H54 (cell line): ENCODE results near the gene ATP1B3.
"Not testable (repeated sequence)": the region's sequence is repeated elsewhere in the genome, so short reads cannot be mapped to it uniquely, and the experiment has no call there.

ENCODE experiments used
- DNase-seq: peaks from one replicate; pipeline ENCODE4 v3.0.0; 2011; ENCODE audit warnings: low spot score, mixed read lengths; ENCODE audit not compliant: insufficient read length
- FAIRE-seq: peaks from 3 replicates; lab custom pipeline; 2011; peaks lifted over from hg19 to GRCh38; lab: Jason Lieb, UNC
- POLR2A ChIP-seq: IDR thresholded peaks from 2 replicates; pipeline ENCODE4 v1.6.1; 2011; ENCODE audit warnings: low read depth, mild to moderate bottlenecking, low read length

Gene ATP1B3

DNA sequence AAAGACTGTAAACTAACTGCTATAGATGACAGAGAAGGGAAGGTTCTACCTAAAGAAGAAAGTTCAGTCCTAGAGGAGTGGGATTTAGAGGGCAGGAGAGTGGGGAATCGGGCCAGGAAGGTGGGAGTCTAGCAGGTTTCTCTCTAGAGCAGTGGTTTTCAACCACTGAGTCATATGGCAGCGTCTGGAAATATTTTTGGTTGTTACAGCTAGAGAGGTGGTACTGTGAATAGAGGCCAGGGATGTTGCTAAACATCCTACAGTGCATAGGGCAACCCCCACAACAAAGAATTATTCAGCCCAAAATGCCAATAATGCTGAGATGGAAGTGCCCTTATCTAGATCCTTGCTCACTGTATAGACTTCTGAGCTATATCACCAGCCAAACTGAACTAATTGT, 28.7 kb downstream of the ATP1B3 start:
- no peak for DNase-seq
- TF ChIP-seq POLR2A, result no peak
- FAIRE-seq, result no peak

GRCh38 chr3:141909408-141909807, 33.0 kb downstream of the ATP1B3 start:
- DNase-seq, result no peak

DNA sequence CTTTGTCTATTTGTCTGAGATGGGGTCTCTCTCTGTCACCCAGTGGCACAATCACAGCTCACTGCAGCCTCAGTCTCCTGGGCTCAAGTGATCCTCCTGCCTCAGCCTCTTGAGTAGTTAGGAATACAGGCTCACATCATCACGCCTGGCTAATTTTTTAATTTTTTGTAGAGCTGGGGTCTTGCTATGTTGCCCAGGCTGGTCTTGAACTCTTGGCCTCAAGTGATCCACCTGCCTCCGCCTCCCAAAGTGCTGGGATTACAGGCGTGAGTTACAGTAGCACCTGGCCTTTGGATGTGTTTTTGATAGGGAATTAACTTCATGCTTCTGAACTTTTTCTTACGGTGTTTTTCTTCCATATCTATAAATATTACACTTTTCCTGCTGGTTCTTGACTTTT, 33.5 kb downstream of the ATP1B3 start:
- FAIRE-seq, DNase-seq: not testable (repeated sequence)

More at GRCh38 chr3:141909408-141909807, 33.0 kb downstream of the ATP1B3 start:
- TF ChIP-seq POLR2A, result no peak
- no peak for FAIRE-seq

DNA sequence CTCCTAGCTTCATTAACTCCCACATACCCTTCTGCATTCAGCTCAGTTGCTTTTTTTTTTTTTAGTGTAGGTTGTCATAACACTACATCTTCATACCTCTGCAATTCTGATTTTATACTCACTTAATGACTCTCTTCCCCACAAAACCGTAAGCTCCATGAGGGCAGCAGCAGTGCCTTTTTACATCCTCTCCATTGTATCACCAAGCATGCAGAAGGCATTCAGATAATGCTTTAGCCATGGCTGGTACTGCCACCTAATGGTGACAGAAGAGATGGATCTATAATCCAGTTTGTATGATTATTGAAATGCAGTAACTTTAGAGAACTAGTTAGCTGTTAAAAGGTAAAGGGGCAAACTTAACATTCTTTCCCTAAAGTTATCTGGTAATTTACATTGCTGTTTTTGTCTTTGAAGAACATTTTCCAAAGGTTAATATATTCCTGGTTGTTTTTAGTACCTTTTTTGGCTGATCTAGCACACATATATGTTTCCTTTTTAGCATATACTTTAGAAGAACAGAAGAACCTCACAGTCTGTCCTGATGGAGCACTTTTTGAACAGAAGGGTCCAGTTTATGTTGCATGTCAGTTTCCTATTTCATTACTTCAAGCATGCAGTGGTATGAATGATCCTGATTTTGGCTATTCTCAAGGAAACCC, 36.8 kb downstream of the ATP1B3 start:
- no peak for TF ChIP-seq POLR2A
- DNase-seq, result peak; percentile 30
- peak; percentile 94 for FAIRE-seq

DNA sequence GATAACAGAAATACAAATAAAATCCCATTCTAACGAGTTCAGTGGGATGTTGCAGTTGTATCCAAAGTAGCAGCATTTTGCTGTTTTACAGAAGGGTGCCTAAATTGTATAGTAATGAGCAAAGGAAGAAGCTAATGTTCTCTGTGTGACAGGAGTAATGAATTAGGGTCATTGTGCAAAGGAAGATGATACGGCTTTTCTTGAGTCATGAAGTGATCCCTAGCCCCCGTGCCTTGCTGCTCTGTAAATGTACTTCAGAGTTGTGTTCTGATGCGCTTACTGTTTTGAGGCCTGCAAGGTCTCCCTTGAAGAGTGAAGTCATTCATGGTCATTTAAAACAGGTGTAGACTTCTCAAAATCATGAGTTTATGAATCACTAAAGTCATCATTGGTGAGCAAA, 37.9 kb downstream of the ATP1B3 start:
- FAIRE-seq (peak; percentile 15), DNase-seq (no peak)
- no peak for TF ChIP-seq POLR2A

DNA sequence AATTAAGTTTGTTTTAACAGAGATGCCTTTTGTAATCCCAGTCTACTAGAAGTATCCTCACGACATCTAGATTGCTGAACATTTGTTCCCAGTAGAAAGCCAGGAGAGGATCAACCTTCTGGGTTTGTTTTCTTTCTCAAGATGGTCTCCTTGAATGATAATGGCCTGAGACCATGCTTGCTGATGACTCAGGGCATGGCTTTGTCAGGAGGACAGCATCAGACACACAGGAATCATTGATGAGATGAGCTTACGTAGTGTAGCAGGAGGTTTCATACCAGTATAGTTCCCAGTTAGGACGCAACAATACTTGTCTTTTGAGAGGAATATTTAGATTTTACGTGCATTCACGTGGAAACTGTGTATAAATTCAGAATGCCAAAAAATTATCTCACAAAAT, 38.6 kb downstream of the ATP1B3 start:
- TF ChIP-seq POLR2A, result no peak
- FAIRE-seq (no peak), DNase-seq (no peak)

- no peak for FAIRE-seq
- no peak for TF ChIP-seq POLR2A
- DNase-seq, result no peak
Measured at GRCh38 chr3:141915766-141916165, 39.3 kb downstream of the ATP1B3 start.

DNA sequence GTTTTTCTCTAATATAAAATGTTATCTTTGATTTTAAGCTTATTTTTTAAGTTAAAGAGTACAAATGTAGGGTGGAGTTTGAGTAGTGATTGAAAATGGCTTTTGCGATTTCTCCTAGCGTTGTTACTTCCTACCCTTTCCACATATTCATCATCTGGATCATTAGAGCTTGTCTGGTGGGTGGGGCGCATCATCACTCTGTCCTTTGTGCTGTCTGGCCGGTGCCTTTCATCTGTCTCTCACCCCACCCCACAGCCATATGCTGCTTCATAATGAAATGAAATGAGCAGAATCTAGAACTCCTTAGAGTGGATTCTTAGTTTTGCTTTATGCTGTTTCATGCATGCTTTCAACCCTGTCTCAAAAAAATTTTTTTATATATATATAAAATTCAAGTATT, 44.3 kb downstream of the ATP1B3 start:
- FAIRE-seq (no peak), DNase-seq (no peak)
- no peak for TF ChIP-seq POLR2A

DNA sequence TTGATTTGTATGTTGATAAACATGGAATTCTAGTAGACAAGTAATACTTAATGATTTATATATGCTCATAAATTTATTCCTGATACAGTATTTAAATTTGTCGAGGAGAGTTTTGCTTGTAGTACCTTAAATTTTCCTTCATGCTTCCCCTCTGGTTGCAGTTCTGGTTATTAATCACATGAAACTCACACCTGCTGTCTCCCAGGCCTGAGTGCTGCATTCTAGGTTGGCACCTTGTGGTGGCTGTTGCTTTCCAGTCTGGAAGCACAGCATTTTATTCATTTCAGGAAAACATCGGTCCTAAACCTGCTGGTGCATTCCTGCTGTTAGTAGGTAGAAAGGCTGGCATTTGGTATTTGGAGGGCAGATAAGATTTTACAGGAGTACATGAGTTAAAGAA, 44.9 kb downstream of the ATP1B3 start:
- FAIRE-seq, result no peak

DNA sequence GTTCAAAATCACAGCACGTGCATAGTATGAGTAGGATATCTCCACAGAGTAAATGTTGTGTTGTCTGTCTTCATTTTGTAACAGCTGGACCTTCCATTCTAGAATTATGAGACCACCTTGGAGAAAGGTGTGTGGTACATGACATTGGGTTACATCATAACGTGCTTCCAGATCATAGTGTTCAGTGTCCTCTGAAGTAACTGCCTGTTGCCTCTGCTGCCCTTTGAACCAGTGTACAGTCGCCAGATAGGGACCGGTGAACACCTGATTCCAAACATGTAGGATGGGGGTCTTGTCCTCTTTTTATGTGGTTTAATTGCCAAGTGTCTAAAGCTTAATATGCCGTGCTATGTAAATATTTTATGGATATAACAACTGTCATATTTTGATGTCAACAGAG, 49.2 kb downstream of the ATP1B3 start:
- FAIRE-seq, DNase-seq: not testable (repeated sequence)

More for the DNA sequence above, 44.9 kb downstream of the ATP1B3 start:
- no peak for TF ChIP-seq POLR2A
- DNase-seq, result no peak

DNA sequence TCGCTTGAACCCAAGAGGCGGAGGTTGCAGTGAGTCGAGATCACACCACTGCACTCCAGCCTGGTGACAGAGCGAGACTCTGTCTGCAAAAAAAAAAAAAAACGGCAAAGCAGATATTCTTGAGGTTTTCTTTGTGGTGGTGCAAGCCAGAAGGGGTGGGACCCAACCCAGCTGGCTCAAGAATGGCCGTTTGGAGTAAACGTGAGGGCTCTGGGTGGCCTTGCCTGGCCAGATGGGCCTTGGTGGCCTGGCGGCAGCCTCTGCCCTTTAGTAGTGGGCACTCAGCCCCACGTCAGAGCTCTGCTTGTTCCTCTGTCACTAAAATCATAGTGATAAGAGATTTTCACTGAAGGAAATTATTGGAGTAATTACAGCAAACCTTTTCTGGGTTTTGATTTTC, 50.5 kb downstream of the ATP1B3 start:
- no peak for TF ChIP-seq POLR2A
- FAIRE-seq (no peak), DNase-seq (no peak)

GRCh38 chr3:141928631-141929270, 52.3 kb downstream of the ATP1B3 start:
- DNase-seq, result no peak
- FAIRE-seq, result no peak
- TF ChIP-seq POLR2A, result no peak

GRCh38 chr3:141929341-141929995, 53.0 kb downstream of the ATP1B3 start:
- no peak for TF ChIP-seq POLR2A
- no peak for FAIRE-seq
- no peak for DNase-seq

DNA sequence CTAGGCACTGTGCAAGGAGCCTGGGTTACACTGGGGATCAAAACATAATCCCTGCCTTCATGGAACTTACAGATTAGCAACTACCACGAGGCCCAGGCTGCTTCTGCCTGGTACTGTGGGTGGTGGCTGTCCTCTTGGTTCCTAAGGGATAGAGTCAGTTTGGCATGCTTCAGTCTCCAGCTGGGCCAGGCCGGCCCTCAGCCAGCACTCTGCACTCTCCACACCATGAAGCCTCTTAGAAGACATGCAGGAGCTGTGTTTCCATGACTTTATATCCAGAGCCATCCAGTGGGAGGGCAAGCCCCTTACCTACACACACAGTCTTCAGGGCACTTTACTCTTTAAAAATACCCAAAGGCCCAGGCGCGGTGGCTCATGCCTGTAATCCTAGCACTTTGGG, 54.4 kb downstream of the ATP1B3 start:
- TF ChIP-seq POLR2A, result no peak
- FAIRE-seq, result no peak

DNA sequence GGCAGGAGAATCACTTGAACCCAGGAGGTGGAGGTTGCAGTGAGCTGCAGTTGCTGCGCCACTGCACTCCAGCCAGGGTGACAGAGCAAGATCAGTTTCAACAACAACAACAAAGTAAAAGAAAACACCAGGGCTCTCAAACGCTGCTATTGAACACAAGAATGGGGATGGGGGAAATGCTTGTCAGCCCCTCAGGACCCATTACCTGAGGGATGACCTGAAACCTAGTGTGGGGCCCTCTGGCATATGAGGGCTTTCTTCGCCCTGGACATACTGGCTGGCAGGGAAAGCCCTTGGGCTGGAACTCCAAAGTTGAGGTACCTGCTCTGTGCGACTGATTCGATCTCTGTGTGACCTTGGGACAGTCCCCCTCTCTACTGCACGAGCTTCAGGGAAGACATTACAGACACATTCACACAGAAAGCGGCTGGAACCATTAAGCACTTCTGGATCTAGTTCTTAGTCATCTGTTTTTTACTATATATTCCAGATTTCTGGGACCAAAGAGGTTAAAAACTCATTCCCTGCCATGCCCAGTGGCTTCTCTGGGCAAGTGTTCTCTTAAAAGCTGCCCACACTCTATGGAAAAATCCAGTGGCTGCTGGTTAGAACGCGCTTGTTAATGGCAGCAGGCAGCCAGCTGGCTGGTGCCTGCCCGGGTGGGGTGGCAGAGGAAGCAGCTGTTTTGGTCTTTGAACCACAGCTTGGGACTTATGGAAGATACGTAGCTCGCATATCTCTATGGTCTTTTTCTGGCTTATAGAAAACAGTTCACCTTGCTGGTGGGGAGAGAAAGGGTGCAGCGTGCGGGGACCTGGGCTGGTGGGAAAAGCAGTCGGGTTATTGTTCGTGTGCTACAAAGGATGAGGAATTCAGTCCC, 57.2 kb downstream of the ATP1B3 start:
- no peak for TF ChIP-seq POLR2A
- FAIRE-seq (no peak), DNase-seq (no peak)

More for the DNA sequence above, 54.4 kb downstream of the ATP1B3 start:
- DNase-seq, result no peak
